Measurements from ENCODE around the gene MISP3. TPM values are rescaled to one million over a fixed set of nuclear protein-coding genes. Genes with fewer than 3 reads are reported as not detected.

Gene MISP3
- total RNA-seq, 1 experiment from 2014 or later = 2.3 TPM

DNA sequence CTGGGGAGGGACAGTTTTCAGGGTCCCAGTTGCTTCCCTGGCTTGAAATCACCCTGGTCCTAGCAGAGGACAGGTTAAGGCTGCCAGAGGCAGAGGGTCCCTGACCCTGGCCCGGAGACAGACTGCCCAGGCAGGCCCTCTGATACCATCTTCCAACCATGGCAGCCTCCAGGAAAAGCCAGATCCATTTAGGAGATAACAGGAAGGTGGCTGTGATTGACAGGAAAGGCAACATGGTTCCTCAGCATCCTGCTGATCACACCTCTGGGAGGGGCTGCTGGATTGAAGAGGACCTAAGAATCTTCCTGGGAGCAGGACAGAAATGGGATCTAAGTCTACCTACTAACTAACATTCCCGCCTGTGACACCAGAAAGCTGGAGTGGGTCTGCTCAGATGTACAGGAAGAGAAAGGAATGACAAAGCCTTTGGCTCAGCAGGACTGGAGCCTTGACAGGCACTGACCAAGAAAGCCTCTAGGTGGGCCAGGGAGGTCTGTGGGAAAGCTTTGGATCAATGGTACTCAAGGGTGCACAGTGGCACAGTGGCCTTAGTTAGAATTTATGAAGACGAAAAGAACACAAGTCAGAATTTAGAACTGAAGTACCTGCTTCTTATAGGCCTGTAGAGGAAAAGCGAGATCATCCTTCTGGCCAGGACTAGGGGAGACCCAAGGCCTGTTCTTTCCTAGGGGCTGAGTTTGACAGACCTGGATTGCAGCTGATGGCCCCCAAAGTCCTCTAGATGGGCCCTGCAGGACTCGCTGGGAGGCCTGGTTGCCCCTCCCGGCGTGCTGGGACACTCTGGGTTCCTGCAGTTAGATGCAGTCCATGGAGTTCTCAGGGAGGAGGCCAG lies 47.3 kb downstream of the MISP3 start:
- DNase-seq = no peak

DNA sequence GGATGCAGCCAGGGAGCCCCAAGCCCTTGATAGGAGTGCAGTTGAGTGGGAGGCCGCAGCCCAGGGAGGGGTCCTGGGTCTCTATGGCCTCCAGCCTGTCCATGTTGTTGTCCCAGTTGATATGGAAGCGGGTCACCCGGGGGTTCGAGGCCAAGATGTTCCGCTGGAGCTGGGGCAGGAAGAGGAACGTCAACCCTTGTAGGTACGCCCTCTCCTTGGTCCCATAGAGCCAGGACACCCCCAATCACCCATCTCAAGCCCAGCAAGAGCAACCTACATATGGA lies 47.9 kb downstream of the MISP3 start:
- DNase-seq = no peak
- peaks cover 19% of the 10 kb centered on the region for H3K36me3 ChIP-seq
- H3K9me3 ChIP-seq = no peaks in the 10 kb centered on the region
- H3K27me3 ChIP-seq = no peaks in the 10 kb centered on the region
- no peak overlapping the region for H3K4me3 ChIP-seq

More for the DNA sequence above, 47.3 kb downstream of the MISP3 start:
- Histone ChIP-seq H3K4me3 (no peak overlapping the region), H3K27me3 (no peaks in the 10 kb centered on the region), H3K9me3 (no peaks in the 10 kb centered on the region), H3K36me3 (peaks cover 14% of the 10 kb centered on the region)

DNA sequence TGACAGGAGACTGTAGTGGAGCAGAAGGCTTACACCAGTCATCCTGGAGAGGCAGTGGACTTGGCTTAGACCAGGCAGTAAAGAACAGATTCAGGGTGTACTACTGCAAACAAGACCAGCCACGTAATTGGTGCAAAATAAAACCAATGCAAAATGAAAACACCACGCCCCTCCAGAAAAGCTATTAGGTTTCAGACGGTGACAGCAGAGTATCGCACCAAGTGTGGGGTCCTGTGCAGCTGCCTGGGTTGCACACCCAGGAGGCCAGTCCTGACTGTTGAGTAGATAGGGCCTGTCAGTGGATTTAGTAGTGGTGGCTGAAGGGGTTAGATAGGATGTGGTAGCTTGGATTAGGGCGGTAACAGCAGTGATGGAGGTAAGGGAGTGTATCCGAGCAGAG lies 50.3 kb downstream of the MISP3 start:
- no peaks in the 10 kb centered on the region for H3K27me3 ChIP-seq
- H3K36me3 ChIP-seq = peaks cover 32% of the 10 kb centered on the region
- no peak overlapping the region for H3K4me3 ChIP-seq
- no peaks in the 10 kb centered on the region for H3K9me3 ChIP-seq
- no peak for DNase-seq

Other genes starting within 250 kb of the MISP3 start
- gene NANOS3, start 195.7 kb upstream of the MISP3 start, total RNA-seq (2014; rRNA removed; shearing (Covaris generic); ENCODE audit: low replicate concordance) = not detected in 2 replicates
- 5.1 and 8.4 TPM in 2 replicates for gene BRME1, start 166.7 kb upstream of the MISP3 start, total RNA-seq (2014; rRNA removed; shearing (Covaris generic); ENCODE audit: low replicate concordance)
- 26.2 and 27.3 TPM in 2 replicates for gene CC2D1A, start 166.6 kb upstream of the MISP3 start, total RNA-seq (2014; rRNA removed; shearing (Covaris generic); ENCODE audit: low replicate concordance)
- gene PODNL1, start 134.4 kb upstream of the MISP3 start, total RNA-seq (2014; rRNA removed; shearing (Covaris generic); ENCODE audit: low replicate concordance) = not detected in 2 replicates
- gene DCAF15, start 120.3 kb upstream of the MISP3 start, total RNA-seq (2014; rRNA removed; shearing (Covaris generic); ENCODE audit: low replicate concordance) = 13.8 and 22.9 TPM in 2 replicates
- gene RFX1, start 66.5 kb upstream of the MISP3 start, total RNA-seq (2014; rRNA removed; shearing (Covaris generic); ENCODE audit: low replicate concordance) = 0.86 and 3.3 TPM in 2 replicates
- not detected in 2 replicates for gene RLN3, start 44.6 kb upstream of the MISP3 start, total RNA-seq (2014; rRNA removed; shearing (Covaris generic); ENCODE audit: low replicate concordance)
- gene IL27RA, start 41.0 kb upstream of the MISP3 start, total RNA-seq (2014; rRNA removed; shearing (Covaris generic); ENCODE audit: low replicate concordance) = 3.3 and 8.4 TPM in 2 replicates
- not detected in 2 replicates for gene PALM3, start 10.7 kb upstream of the MISP3 start, total RNA-seq (2014; rRNA removed; shearing (Covaris generic); ENCODE audit: low replicate concordance)
- gene C19orf67, start 13.0 kb downstream of the MISP3 start, total RNA-seq (2014; rRNA removed; shearing (Covaris generic); ENCODE audit: low replicate concordance) = not detected in 2 replicates
- 41.9 and 99.7 TPM in 2 replicates for gene SAMD1, start 18.0 kb downstream of the MISP3 start, total RNA-seq (2014; rRNA removed; shearing (Covaris generic); ENCODE audit: low replicate concordance)
- gene PRKACA, start 45.0 kb downstream of the MISP3 start, total RNA-seq (2014; rRNA removed; shearing (Covaris generic); ENCODE audit: low replicate concordance) = 22.7 and 48.4 TPM in 2 replicates
- 49.2 and 63.3 TPM in 2 replicates for gene ASF1B, start 63.8 kb downstream of the MISP3 start, total RNA-seq (2014; rRNA removed; shearing (Covaris generic); ENCODE audit: low replicate concordance)
- 2.8 and 9.7 TPM in 2 replicates for gene ADGRL1, start 133.4 kb downstream of the MISP3 start, total RNA-seq (2014; rRNA removed; shearing (Covaris generic); ENCODE audit: low replicate concordance)